Measurements from ENCODE around the gene IL18BP.

- TF ChIP-seq CTCF (IDR thresholded peaks at IDR 0.05; ENCODE audit: poor library complexity) (no peak), EZH2 (IDR thresholded peaks at IDR 0.05; ENCODE audit: borderline replicate concordance) (no peak)
Observed at GRCh38 chr11:72024069-72024754, 25.5 kb downstream of the IL18BP start.

Data from hepatocyte (in vitro differentiated cells).